ENCODE data around the gene SLC6A18.

The SLC6A18 gene

GRCh38 chr5:1230551-1230950 lies 5.4 kb downstream of the SLC6A18 start:
- ChIA-PET POLR2A (no interaction called here), CTCF (no interaction called here)
- TF ChIP-seq CTCF (IDR thresholded peaks at IDR 0.05; ENCODE audit: insufficient read depth, low read length, missing control alignments), result no peak
- H3K4me3 ChIP-seq (ENCODE audit: low read depth, low read length), result no peak overlapping the region
- no peak for DNase-seq (ENCODE audit: low read depth, low spot score)

- no peak for DNase-seq (ENCODE audit: low read depth, low spot score)
- no peak overlapping the region for H3K4me3 ChIP-seq (ENCODE audit: low read depth, low read length)
- ChIA-PET CTCF (no interaction called here), POLR2A (no interaction called here)
- TF ChIP-seq CTCF (IDR thresholded peaks at IDR 0.05; ENCODE audit: insufficient read depth, low read length, missing control alignments), result no peak
Measured at GRCh38 chr5:1231354-1231905, 6.2 kb downstream of the SLC6A18 start.

DNA sequence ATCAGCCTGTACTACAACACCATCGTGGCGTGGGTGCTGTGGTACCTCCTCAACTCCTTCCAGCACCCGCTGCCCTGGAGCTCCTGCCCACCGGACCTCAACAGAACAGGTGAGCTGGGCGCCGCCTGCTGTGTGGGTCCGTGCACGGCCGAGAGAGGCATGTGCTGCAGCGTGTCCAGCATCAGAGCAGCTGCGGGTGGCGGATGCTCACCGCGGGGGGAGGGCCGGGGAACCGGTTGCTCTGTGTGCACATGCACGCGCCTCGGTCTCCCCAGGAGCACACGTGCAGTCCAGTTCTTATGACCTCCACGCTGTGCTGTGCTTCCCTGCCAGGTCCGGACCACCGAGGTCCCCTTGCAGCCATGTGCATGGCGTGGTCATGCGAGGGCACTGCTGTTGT lies 7.6 kb downstream of the SLC6A18 start:
- no peak for TF ChIP-seq CTCF (IDR thresholded peaks at IDR 0.05; ENCODE audit: insufficient read depth, low read length, missing control alignments)
- POLR2A ChIA-PET, result no interaction called here
- no peak for DNase-seq (ENCODE audit: low read depth, low spot score)
- H3K4me3 ChIP-seq (ENCODE audit: low read depth, low read length), result no peak overlapping the region
- CTCF ChIA-PET, result no interaction called here

GRCh38 chr5:1235379-1235778 lies 10.2 kb downstream of the SLC6A18 start:
- CTCF ChIA-PET, result no interaction called here
- DNase-seq (ENCODE audit: low read depth, low spot score), result no peak
- H3K4me3 ChIP-seq (ENCODE audit: low read depth, low read length), result no peak overlapping the region
- POLR2A ChIA-PET, result no interaction called here
- TF ChIP-seq CTCF (IDR thresholded peaks at IDR 0.05; ENCODE audit: insufficient read depth, low read length, missing control alignments), result no peak

GRCh38 chr5:1235838-1236237 lies 10.7 kb downstream of the SLC6A18 start:
- POLR2A ChIA-PET, result no interaction called here
- TF ChIP-seq CTCF (IDR thresholded peaks at IDR 0.05; ENCODE audit: insufficient read depth, low read length, missing control alignments), result no peak
- CTCF ChIA-PET, result no interaction called here

GRCh38 chr5:1239505-1240251 lies 14.5 kb downstream of the SLC6A18 start:
- ChIA-PET POLR2A (no interaction called here), CTCF (no interaction called here)
- DNase-seq (ENCODE audit: low read depth, low spot score), result no peak
- no peak for TF ChIP-seq CTCF (IDR thresholded peaks at IDR 0.05; ENCODE audit: insufficient read depth, low read length, missing control alignments)
- H3K4me3 ChIP-seq (ENCODE audit: low read depth, low read length), result no peak overlapping the region

More at GRCh38 chr5:1235838-1236237, 10.7 kb downstream of the SLC6A18 start:
- no peak overlapping the region for H3K4me3 ChIP-seq (ENCODE audit: low read depth, low read length)
- DNase-seq (ENCODE audit: low read depth, low spot score), result no peak

Measured in AG04449 (cell line).